B cell (primary cell): ENCODE measurements around the gene TEP1. TPM values are rescaled to one million over a fixed set of nuclear protein-coding genes. Genes with fewer than 3 reads are reported as not detected.
A peak's percentile ranks its signal among the peaks of the same experiment; 100 is the strongest.

ENCODE experiments used
- ATAC-seq: fragments of 200-7000 bp; cut with Tn5 transposase; one replicate; pipeline ENCODE4 v1.10.0; 2021; ENCODE audit warnings: low read depth, mild to moderate bottlenecking, moderate number of reproducible peaks, moderate library complexity
- CTCF ChIA-PET: fragments of 350-600 bp; sonication (Branson Sonifier 250); formaldehyde crosslinking; loops from one replicate; lab custom pipeline; 2021; ENCODE audit warnings: antibody characterized with exemption, inconsistent platforms; lab: Charles Lee
- POLR2A ChIA-PET: fragments of 350-600 bp; sonication (Branson Sonifier 250); formaldehyde crosslinking; loops from one replicate; lab custom pipeline; 2021; ENCODE audit warnings: antibody characterized with exemption; lab: Charles Lee
- DNase-seq: peaks from one replicate; pipeline ENCODE4 v3.0.0; 2013
- H2AFZ ChIP-seq: 2 replicates; pipeline ENCODE4 v1.6.1; 2012; ENCODE audit warnings: mild to moderate bottlenecking, low read depth, low read length; ENCODE audit not compliant: insufficient read depth, poor library complexity, severe bottlenecking
- H3K27ac ChIP-seq, 2 donors: 1 replicate in 1 of 2; 2 replicates in 1 of 2; pipeline ENCODE4 v1.5.1; 2012 to 2013; ENCODE audit warnings: low read length in 2 of 2, mild to moderate bottlenecking in 2 of 2, moderate library complexity in 1 of 2
- H3K27me3 ChIP-seq, 4 experiments: fragments of 200-600 bp in 1 of 4; sonication (generic) in 1 of 4; replicated peaks in 1 of 4; 1 replicate in 2 of 4; 2 replicates in 2 of 4; pipeline versions ENCODE4 v1.6.1 to v1.7.0; 2013 to 2016; ENCODE audit warnings: low read length in 3 of 4, mild to moderate bottlenecking in 2 of 4, mixed read lengths in 1 of 4, moderate library complexity in 1 of 4; ENCODE audit not compliant: insufficient read depth in 4 of 4, control insufficient read depth in 3 of 4; ENCODE audit errors: control extremely low read depth in 1 of 4
- H3K36me3 ChIP-seq, 2 experiments: replicated peaks in 1 of 2; 1 replicate in 1 of 2; 2 replicates in 1 of 2; pipeline versions ENCODE4 v1.6.1 to v1.7.1; 2013; ENCODE audit warnings: low read length in 1 of 2; ENCODE audit not compliant: insufficient read depth in 2 of 2, control insufficient read depth in 1 of 2; ENCODE audit errors: control extremely low read depth in 1 of 2, extremely low read depth in 1 of 2
- H3K4me1 ChIP-seq, 2 donors: fragments of 200-600 bp in 1 of 2; sonication (generic) in 1 of 2; 1 replicate in 1 of 2; 2 replicates in 1 of 2; pipeline versions ENCODE4 v1.5.1 to v1.6.1; 2013 to 2017; ENCODE audit warnings: low read length in 2 of 2; ENCODE audit not compliant: control insufficient read depth in 2 of 2, insufficient read depth in 2 of 2
- H3K4me2 ChIP-seq: replicated peaks from 2 replicates; pipeline ENCODE3; 2012; ENCODE audit warnings: mild to moderate bottlenecking, low read depth, low read length; ENCODE audit not compliant: poor library complexity, severe bottlenecking
- H3K4me3 ChIP-seq, 5 experiments: fragments of 200-600 bp in 1 of 5; sonication (generic) in 1 of 5; 1 replicate in 3 of 5; 2 replicates in 2 of 5; pipeline versions ENCODE4 v1.5.1 to v1.7.0; 2011 to 2016; ENCODE audit warnings: low read length in 4 of 5, mild to moderate bottlenecking in 4 of 5, low read depth in 2 of 5, control low read depth in 1 of 5, moderate library complexity in 1 of 5; ENCODE audit not compliant: insufficient read depth in 1 of 5; ENCODE audit errors: control extremely low read depth in 1 of 5, extremely low read depth in 1 of 5
- H3K79me2 ChIP-seq: fragments of 200-600 bp; sonication (generic); one replicate; pipeline ENCODE4 v1.6.0; 2016; ENCODE audit warnings: low read length; ENCODE audit not compliant: control insufficient read depth, insufficient read depth
- H3K9ac ChIP-seq: fragments of 200-600 bp; sonication (generic); 2 replicates; pipeline ENCODE4 v1.6.1; 2017; ENCODE audit warnings: mild to moderate bottlenecking, low read length, moderate library complexity
- H3K9me3 ChIP-seq, 3 donors: one replicate each; pipeline versions ENCODE4 v1.6.1 to v1.7.1; 2013; ENCODE audit warnings: low read length in 2 of 3; ENCODE audit not compliant: control insufficient read depth in 2 of 3, insufficient read depth in 1 of 3; ENCODE audit errors: control extremely low read depth in 1 of 3
- H4K20me1 ChIP-seq: 2 replicates; pipeline ENCODE4 v1.6.0; 2012; ENCODE audit warnings: mild to moderate bottlenecking, low read length; ENCODE audit not compliant: insufficient read depth, control insufficient read depth, poor library complexity, severe bottlenecking
- H3K27ac Mint-ChIP-seq: one replicate; pipeline ENCODE4 v1.8.0; 2021; ENCODE audit warnings: mixed read lengths
- H3K27me3 Mint-ChIP-seq: one replicate; pipeline ENCODE4 v1.8.0; 2021; ENCODE audit warnings: mixed read lengths
- H3K4me1 Mint-ChIP-seq: one replicate; pipeline ENCODE4 v1.8.0; 2021; ENCODE audit warnings: mixed read lengths
- H3K4me3 Mint-ChIP-seq: one replicate; pipeline ENCODE4 v1.8.0; 2021; ENCODE audit warnings: mixed read lengths
- H3K9me3 Mint-ChIP-seq: one replicate; pipeline ENCODE4 v1.8.0; 2022; ENCODE audit warnings: mixed read lengths; ENCODE audit not compliant: insufficient read depth
- CTCF ChIP-seq: fragments of 200-600 bp; IDR thresholded peaks from one replicate; pipeline ENCODE4 v1.8.0; 2022; ENCODE audit warnings: antibody characterized with exemption, mild to moderate bottlenecking
- EZH2 ChIP-seq: IDR thresholded peaks from 2 replicates; pipeline ENCODE4 v1.6.1; 2012; ENCODE audit warnings: borderline replicate concordance, low read depth, mild to moderate bottlenecking, moderate library complexity, low read length; ENCODE audit not compliant: insufficient read depth, poor library complexity, severe bottlenecking
- WGBS: methylation state at CpG from one replicate; pipeline ENCODE4 v1.1.5; 2013; ENCODE audit warnings: missing lambda C conversion rate; ENCODE audit not compliant: insufficient coverage; 5-methylcytosine and 5-hydroxymethylcytosine counted together
- intact Hi-C: fragments of 100-400 bp; cut with micrococcal nuclease; formaldehyde crosslinking; loops from one replicate; pipeline ENCODE4 v1.10.0; 2022
- polyA plus RNA-seq: library from polyadenylated mRNA; depleted of rRNA; stranded (reverse); fragments of >200 nt; gene quantifications from 2 replicates; pipeline ENCODE4 v1.2.3, GENCODE V29; 2012
- total RNA-seq, 2 donors: library from RNA; stranded (reverse); fragments of 120-200 nt in 1 of 2; gene quantifications; 1 replicate in 1 of 2; 2 replicates in 1 of 2; pipeline versions ENCODE4 v1.2.3 to v1.2.4, GENCODE V29; 2013 to 2022

Gene TEP1
- total and polyA plus RNA-seq, 2 donors (not counting 1 experiment from before 2014, with no cell fraction given) = 69.9 to 123 TPM

- CTCF ChIA-PET = interaction anchor here (0.6 to 10.4 kb wide), 5 partner anchors 11 to 358 kb away, joined by 4 to 215 read pairs (median 5); partner anchors contain the start of gene PARP2
- no peaks in the 10 kb centered on the region for H3K9me3 ChIP-seq
- H3K27ac ChIP-seq = peak overlapping the region in 1 of 2 donors; percentile 78
- no peaks in the 10 kb centered on the region for H3K9me3 Mint-ChIP-seq
- POLR2A ChIA-PET = interaction anchor here (0.6 to 2.8 kb wide), 2 partner anchors 10 to 37 kb away, joined by 4 to 19 read pairs; partner anchors contain the start of gene PARP2
- WGBS = 25% methylated on average over 2 of the region's 4 CpGs
- DNase-seq (no peak), ATAC-seq (no peak)
- intact Hi-C loops = no loop called here
- H3K36me3 ChIP-seq = peaks cover 2 to 5% of the 10 kb centered on the region in 2 experiments
- H3K4me1 Mint-ChIP-seq = peaks cover 40% of the 10 kb centered on the region
- peak overlapping the region; percentile 72 for H3K4me2 ChIP-seq
- H3K79me2 ChIP-seq = peaks cover 45% of the 10 kb centered on the region
- H4K20me1 ChIP-seq = no peaks in the 10 kb centered on the region
- TF ChIP-seq EZH2 (no peak), CTCF (no peak)
- peak overlapping the region; percentile 99 for H3K4me3 Mint-ChIP-seq
- H3K27ac Mint-ChIP-seq = peak overlapping the region; percentile 93
- peak overlapping the region; percentile 80 for H3K9ac ChIP-seq
- peaks cover 16 to 18% of the 10 kb centered on the region in 2 donors for H3K4me1 ChIP-seq
- peak overlapping the region; percentile 73 for H2AFZ ChIP-seq
- H3K4me3 ChIP-seq = peak overlapping the region; percentile 54 to 100 (median 93)
- no peaks in the 10 kb centered on the region for H3K27me3 ChIP-seq
- no peaks in the 10 kb centered on the region for H3K27me3 Mint-ChIP-seq
Observed at GRCh38 chr14:20332431-20332787, 80.9 kb downstream of the TEP1 start.

- Mint-ChIP-seq H3K27ac (no peak overlapping the region), H3K4me1 (peaks cover 44% of the 10 kb centered on the region), H3K9me3 (no peaks in the 10 kb centered on the region), H3K4me3 (no peak overlapping the region), H3K27me3 (no peaks in the 10 kb centered on the region)
- TF ChIP-seq EZH2 = no peak
- no peak for TF ChIP-seq CTCF
- ChIA-PET CTCF (interaction anchor here (1.0 to 10.4 kb wide), 3 partner anchors 13 to 276 kb away, joined by 4 to 215 read pairs (median 5); partner anchors contain the start of gene PARP2), POLR2A (interaction anchor here (0.6 kb wide), 1 partner anchor 12 kb away, joined by 4 read pairs; no protein-coding TSS in a partner anchor)
- Histone ChIP-seq H3K27me3 (no peaks in the 10 kb centered on the region), H3K9ac (no peak overlapping the region), H3K4me2 (no peak overlapping the region), H3K27ac (peak overlapping the region in 1 of 2 donors; percentile 30), H3K4me1 (peaks cover 17 to 18% of the 10 kb centered on the region in 2 donors), H3K9me3 (no peaks in the 10 kb centered on the region), H3K79me2 (peaks cover 51% of the 10 kb centered on the region), H3K36me3 (peaks cover 4 to 9% of the 10 kb centered on the region in 2 experiments), H3K4me3 (no peak overlapping the region), H2AFZ (no peak overlapping the region), H4K20me1 (no peaks in the 10 kb centered on the region)
- intact Hi-C loops = no loop called here
- no CpG with 5 or more reads among the region's 2 CpGs for WGBS
- DNase-seq (no peak), ATAC-seq (no peak)
Observed at GRCh38 chr14:20331053-20331613, 82.2 kb downstream of the TEP1 start.
